ENCODE measurements around the gene CD6.

Gene CD6

GRCh38 chr11:60939301-60939700 is 32.2 kb upstream of the CD6 start:
- DNase-seq (ENCODE audit: low spot score in 2 of 2) = no peak
- Histone ChIP-seq H3K36me3 (replicated peaks) (no peaks in the 10 kb centered on the region), H3K9me3 (no peaks in the 10 kb centered on the region), H3K4me1 (no peaks in the 10 kb centered on the region), H3K4me3 (no peak overlapping the region), H3K27me3 (ENCODE audit: low read depth) (no peaks in the 10 kb centered on the region)
- in situ Hi-C loops (cut with MboI; ENCODE audit: low sequenced_read_pairs) = no loop called here

GRCh38 chr11:60939855-60940254 is 31.6 kb upstream of the CD6 start:
- Histone ChIP-seq H3K9me3 (no peaks in the 10 kb centered on the region), H3K27me3 (ENCODE audit: low read depth) (no peaks in the 10 kb centered on the region), H3K4me1 (no peaks in the 10 kb centered on the region), H3K4me3 (no peak overlapping the region), H3K36me3 (replicated peaks) (no peaks in the 10 kb centered on the region)
- in situ Hi-C loops (cut with MboI; ENCODE audit: low sequenced_read_pairs) = no loop called here
- DNase-seq (ENCODE audit: low spot score in 2 of 2) = no peak

- in situ Hi-C loops (cut with MboI; ENCODE audit: low sequenced_read_pairs) = no loop called here
- DNase-seq (ENCODE audit: low spot score in 2 of 2) = no peak
Measured at GRCh38 chr11:60941371-60942119, 29.9 kb upstream of the CD6 start.

GRCh38 chr11:60942219-60942618 is 29.3 kb upstream of the CD6 start:
- no peak overlapping the region for H3K4me3 ChIP-seq
- no peaks in the 10 kb centered on the region for H3K36me3 ChIP-seq (replicated peaks)
- in situ Hi-C loops (cut with MboI; ENCODE audit: low sequenced_read_pairs) = no loop called here
- H3K4me1 ChIP-seq = no peaks in the 10 kb centered on the region
- no peaks in the 10 kb centered on the region for H3K27me3 ChIP-seq (ENCODE audit: low read depth)
- H3K9me3 ChIP-seq = no peaks in the 10 kb centered on the region
- DNase-seq (ENCODE audit: low spot score in 2 of 2) = no peak

More at GRCh38 chr11:60941371-60942119, 29.9 kb upstream of the CD6 start:
- no peak overlapping the region for H3K4me3 ChIP-seq
- no peaks in the 10 kb centered on the region for H3K27me3 ChIP-seq (ENCODE audit: low read depth)
- no peaks in the 10 kb centered on the region for H3K9me3 ChIP-seq
- H3K4me1 ChIP-seq = no peaks in the 10 kb centered on the region
- no peaks in the 10 kb centered on the region for H3K36me3 ChIP-seq (replicated peaks)

GRCh38 chr11:60942970-60943565 is 28.4 kb upstream of the CD6 start:
- H3K36me3 ChIP-seq (replicated peaks) = no peaks in the 10 kb centered on the region
- H3K4me3 ChIP-seq = no peak overlapping the region
- peak in 1 of 2 experiments; percentile 6 for DNase-seq (ENCODE audit: low spot score in 2 of 2)
- peaks cover 6% of the 10 kb centered on the region for H3K4me1 ChIP-seq
- in situ Hi-C loops (cut with MboI; ENCODE audit: low sequenced_read_pairs) = no loop called here
- H3K27me3 ChIP-seq (ENCODE audit: low read depth) = no peaks in the 10 kb centered on the region
- no peaks in the 10 kb centered on the region for H3K9me3 ChIP-seq

- Histone ChIP-seq H3K4me3 (no peak overlapping the region), H3K4me1 (peaks cover 6% of the 10 kb centered on the region), H3K27me3 (ENCODE audit: low read depth) (no peaks in the 10 kb centered on the region), H3K9me3 (no peaks in the 10 kb centered on the region), H3K36me3 (replicated peaks) (no peaks in the 10 kb centered on the region)
- DNase-seq (ENCODE audit: low spot score in 2 of 2) = no peak
- in situ Hi-C loops (cut with MboI; ENCODE audit: low sequenced_read_pairs) = no loop called here
Measured at GRCh38 chr11:60944490-60945294, 26.8 kb upstream of the CD6 start.

GRCh38 chr11:60945295-60945667 is 26.2 kb upstream of the CD6 start:
- H3K27me3 ChIP-seq (ENCODE audit: low read depth) = no peaks in the 10 kb centered on the region
- in situ Hi-C loops (cut with MboI; ENCODE audit: low sequenced_read_pairs) = no loop called here
- H3K4me1 ChIP-seq = peaks cover 6% of the 10 kb centered on the region
- no peak for DNase-seq (ENCODE audit: low spot score in 2 of 2)
- no peaks in the 10 kb centered on the region for H3K9me3 ChIP-seq
- no peaks in the 10 kb centered on the region for H3K36me3 ChIP-seq (replicated peaks)
- H3K4me3 ChIP-seq = no peak overlapping the region

- no peaks in the 10 kb centered on the region for H3K9me3 ChIP-seq
- H3K4me3 ChIP-seq = no peak overlapping the region
- no peaks in the 10 kb centered on the region for H3K27me3 ChIP-seq (ENCODE audit: low read depth)
- in situ Hi-C loops (cut with MboI; ENCODE audit: low sequenced_read_pairs) = no loop called here
- no peaks in the 10 kb centered on the region for H3K36me3 ChIP-seq (replicated peaks)
- peaks cover 6% of the 10 kb centered on the region for H3K4me1 ChIP-seq
- DNase-seq (ENCODE audit: low spot score in 2 of 2) = no peak
Measured at GRCh38 chr11:60946601-60947264, 24.7 kb upstream of the CD6 start.

GRCh38 chr11:60947700-60948099 is 23.8 kb upstream of the CD6 start:
- DNase-seq (ENCODE audit: low spot score in 2 of 2) = no peak
- in situ Hi-C loops (cut with MboI; ENCODE audit: low sequenced_read_pairs) = no loop called here
- Histone ChIP-seq H3K4me1 (peaks cover 6% of the 10 kb centered on the region), H3K36me3 (replicated peaks) (no peaks in the 10 kb centered on the region), H3K9me3 (no peaks in the 10 kb centered on the region), H3K4me3 (no peak overlapping the region), H3K27me3 (ENCODE audit: low read depth) (no peaks in the 10 kb centered on the region)

GRCh38 chr11:60948250-60948649 is 23.2 kb upstream of the CD6 start:
- H3K9me3 ChIP-seq = no peaks in the 10 kb centered on the region
- no peaks in the 10 kb centered on the region for H3K27me3 ChIP-seq (ENCODE audit: low read depth)
- no peak for DNase-seq (ENCODE audit: low spot score in 2 of 2)
- in situ Hi-C loops (cut with MboI; ENCODE audit: low sequenced_read_pairs) = no loop called here
- H3K4me1 ChIP-seq = peaks cover 6% of the 10 kb centered on the region
- H3K4me3 ChIP-seq = no peak overlapping the region
- H3K36me3 ChIP-seq (replicated peaks) = no peaks in the 10 kb centered on the region

GRCh38 chr11:60950024-60950423 is 21.5 kb upstream of the CD6 start:
- no peaks in the 10 kb centered on the region for H3K9me3 ChIP-seq
- no peaks in the 10 kb centered on the region for H3K36me3 ChIP-seq (replicated peaks)
- H3K4me1 ChIP-seq = peaks cover 6% of the 10 kb centered on the region
- no peaks in the 10 kb centered on the region for H3K27me3 ChIP-seq (ENCODE audit: low read depth)
- DNase-seq (ENCODE audit: low spot score in 2 of 2) = no peak
- H3K4me3 ChIP-seq = no peak overlapping the region
- in situ Hi-C loops (cut with MboI; ENCODE audit: low sequenced_read_pairs) = no loop called here

GRCh38 chr11:60950933-60951605 is 20.4 kb upstream of the CD6 start:
- Histone ChIP-seq H3K27me3 (ENCODE audit: low read depth) (no peaks in the 10 kb centered on the region), H3K4me3 (no peak overlapping the region), H3K36me3 (replicated peaks) (no peaks in the 10 kb centered on the region), H3K4me1 (peaks cover 6% of the 10 kb centered on the region), H3K9me3 (no peaks in the 10 kb centered on the region)
- in situ Hi-C loops (cut with MboI; ENCODE audit: low sequenced_read_pairs) = no loop called here
- no peak for DNase-seq (ENCODE audit: low spot score in 2 of 2)

- Histone ChIP-seq H3K36me3 (replicated peaks) (no peaks in the 10 kb centered on the region), H3K9me3 (no peaks in the 10 kb centered on the region), H3K4me3 (no peak overlapping the region), H3K4me1 (peaks cover 6% of the 10 kb centered on the region), H3K27me3 (ENCODE audit: low read depth) (no peaks in the 10 kb centered on the region)
- no peak for DNase-seq (ENCODE audit: low spot score in 2 of 2)
- in situ Hi-C loops (cut with MboI; ENCODE audit: low sequenced_read_pairs) = no loop called here
Measured at GRCh38 chr11:60951606-60951903, 19.9 kb upstream of the CD6 start.

All from HAP-1 (cell line).